Thoracic aorta (tissue), 2 donors: ENCODE measurements around the gene UROC1. TPM values are rescaled to one million over a fixed set of nuclear protein-coding genes. Genes with fewer than 3 reads are reported as not detected.

Experiments used
- ATAC-seq: fragments of 150-250 bp; one replicate; pipeline ENCODE4 v1.8.0; 2017; ENCODE audit warnings: low read depth; ENCODE audit not compliant: insufficient number of reproducible peaks, low FRiP score
- DNase-seq: peaks from one replicate; pipeline ENCODE4 v3.0.0-alpha.2; 2020; ENCODE audit warnings: low spot score
- H3K27ac ChIP-seq, 2 donors: fragments of 200-600 bp; sonication (generic); 1 replicate in 1 of 2; 2 replicates in 1 of 2; pipeline ENCODE4 v1.5.1; 2016; ENCODE audit warnings: mild to moderate bottlenecking in 2 of 2, moderate library complexity in 2 of 2
- H3K27me3 ChIP-seq: fragments of 200-600 bp; sonication (generic); replicated peaks from 2 replicates; pipeline ENCODE4 v1.6.0; 2016; ENCODE audit warnings: mild to moderate bottlenecking; ENCODE audit not compliant: insufficient read depth
- H3K36me3 ChIP-seq: fragments of 200-600 bp; sonication (generic); one replicate; pipeline ENCODE4 v1.5.1; 2016
- H3K4me1 ChIP-seq, 2 donors: fragments of 200-600 bp; sonication (generic); 1 replicate in 1 of 2; 2 replicates in 1 of 2; pipeline versions ENCODE4 v1.5.1 to v1.6.0; 2016; ENCODE audit warnings: low read depth in 2 of 2, mild to moderate bottlenecking in 1 of 2; ENCODE audit not compliant: control insufficient read depth in 1 of 2
- H3K4me3 ChIP-seq: fragments of 200-600 bp; sonication (generic); 2 replicates; pipeline ENCODE4 v1.5.1; 2016; ENCODE audit warnings: mild to moderate bottlenecking
- H3K9me3 ChIP-seq: fragments of 200-600 bp; sonication (generic); 2 replicates; pipeline ENCODE4 v1.5.1; 2016
- total RNA-seq, 2 donors: library from RNA; depleted of rRNA; stranded (reverse); fragments of >200 nt; gene quantifications; one replicate each; pipeline versions ENCODE4 v1.1.0 to v1.2.3, GENCODE V29; 2016
- TF ChIP-seq, protein P1 (sequence below): fragments of 200-600 bp; sonication (generic); IDR thresholded peaks from one replicate; pipeline ENCODE4 v1.5.1; 2019; ENCODE audit warnings: antibody characterized with exemption

The UROC1 gene
- total RNA-seq, 2 donors from 2014 or later: not detected

DNA sequence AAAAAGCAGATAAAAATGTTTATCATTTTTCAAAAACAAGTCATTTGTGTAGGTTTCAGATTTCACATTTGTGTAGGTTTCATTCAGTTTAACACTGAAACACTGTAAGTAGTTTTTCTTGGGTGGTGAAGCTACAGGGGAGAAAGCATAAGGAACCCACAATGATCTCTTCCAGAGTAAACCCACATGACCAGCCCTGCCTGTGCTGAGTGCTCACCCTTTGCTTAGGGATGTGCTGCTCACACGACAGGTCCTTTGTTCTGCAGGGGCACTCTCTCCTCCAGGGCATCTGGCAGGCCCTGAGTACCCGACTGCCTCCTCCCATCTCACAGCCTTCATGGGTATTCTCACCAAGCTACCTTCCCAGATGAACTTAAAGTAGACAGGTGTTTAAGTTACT, 70.8 kb downstream of the UROC1 start:
- H3K4me1 ChIP-seq: no peaks in the 10 kb centered on the region
- H3K27ac ChIP-seq: no peak overlapping the region
- ATAC-seq (no peak), DNase-seq (no peak)
- TF ChIP-seq, protein P1, sequence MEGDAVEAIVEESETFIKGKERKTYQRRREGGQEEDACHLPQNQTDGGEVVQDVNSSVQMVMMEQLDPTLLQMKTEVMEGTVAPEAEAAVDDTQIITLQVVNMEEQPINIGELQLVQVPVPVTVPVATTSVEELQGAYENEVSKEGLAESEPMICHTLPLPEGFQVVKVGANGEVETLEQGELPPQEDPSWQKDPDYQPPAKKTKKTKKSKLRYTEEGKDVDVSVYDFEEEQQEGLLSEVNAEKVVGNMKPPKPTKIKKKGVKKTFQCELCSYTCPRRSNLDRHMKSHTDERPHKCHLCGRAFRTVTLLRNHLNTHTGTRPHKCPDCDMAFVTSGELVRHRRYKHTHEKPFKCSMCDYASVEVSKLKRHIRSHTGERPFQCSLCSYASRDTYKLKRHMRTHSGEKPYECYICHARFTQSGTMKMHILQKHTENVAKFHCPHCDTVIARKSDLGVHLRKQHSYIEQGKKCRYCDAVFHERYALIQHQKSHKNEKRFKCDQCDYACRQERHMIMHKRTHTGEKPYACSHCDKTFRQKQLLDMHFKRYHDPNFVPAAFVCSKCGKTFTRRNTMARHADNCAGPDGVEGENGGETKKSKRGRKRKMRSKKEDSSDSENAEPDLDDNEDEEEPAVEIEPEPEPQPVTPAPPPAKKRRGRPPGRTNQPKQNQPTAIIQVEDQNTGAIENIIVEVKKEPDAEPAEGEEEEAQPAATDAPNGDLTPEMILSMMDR: no peak
- H3K9me3 ChIP-seq: no peaks in the 10 kb centered on the region
- H3K27me3 ChIP-seq: no peaks in the 10 kb centered on the region
- peaks cover 13% of the 10 kb centered on the region for H3K36me3 ChIP-seq
- no peak overlapping the region for H3K4me3 ChIP-seq

DNA sequence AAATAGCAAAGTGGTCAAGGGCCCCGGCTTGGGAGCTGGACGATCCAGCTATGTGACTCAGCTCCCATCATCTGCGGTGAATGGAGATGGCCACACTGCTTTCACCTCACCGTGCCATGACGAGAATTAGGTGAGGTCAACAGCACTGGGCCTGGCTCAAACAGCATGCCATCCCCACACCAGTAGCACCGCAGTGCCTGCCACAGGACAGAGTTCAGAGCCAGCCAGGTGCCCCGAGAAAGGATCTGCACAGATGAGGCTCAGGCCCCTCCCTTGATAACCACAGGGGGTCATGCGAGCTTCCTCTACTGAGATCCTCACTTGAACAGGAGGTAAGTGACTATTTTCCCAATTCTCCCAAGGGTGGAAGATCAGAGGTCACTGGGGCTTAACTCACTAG, 71.3 kb downstream of the UROC1 start:
- no peaks in the 10 kb centered on the region for H3K9me3 ChIP-seq
- no peaks in the 10 kb centered on the region for H3K4me1 ChIP-seq
- H3K27ac ChIP-seq: no peak overlapping the region
- no peak overlapping the region for H3K4me3 ChIP-seq
- no peaks in the 10 kb centered on the region for H3K27me3 ChIP-seq
- DNase-seq (no peak), ATAC-seq (no peak)
- TF ChIP-seq, protein P1: no peak
- peaks cover 9% of the 10 kb centered on the region for H3K36me3 ChIP-seq

DNA sequence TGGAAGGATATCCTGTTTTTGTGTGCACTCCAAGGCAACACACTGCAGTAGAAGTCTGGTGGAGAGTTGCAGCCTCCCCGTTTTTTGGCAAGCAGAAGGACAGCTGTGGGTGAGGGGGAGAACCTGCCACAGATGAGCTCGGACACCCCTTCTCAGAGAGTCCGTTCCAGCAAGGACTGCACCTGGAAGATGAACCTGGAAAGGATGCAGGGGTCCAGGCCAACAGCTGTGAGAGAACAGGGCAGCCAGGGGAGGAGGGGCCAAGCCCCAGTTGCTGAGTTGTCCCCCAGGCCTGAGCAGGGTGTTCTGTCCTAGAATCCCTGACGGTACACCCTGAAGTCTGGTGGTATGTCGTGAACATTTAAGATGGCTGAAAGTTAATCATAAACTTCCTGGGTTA, 72.1 kb downstream of the UROC1 start:
- H3K36me3 ChIP-seq: peaks cover 9% of the 10 kb centered on the region
- H3K27ac ChIP-seq: no peak overlapping the region
- no peak overlapping the region for H3K4me3 ChIP-seq
- DNase-seq (no peak), ATAC-seq (no peak)
- no peaks in the 10 kb centered on the region for H3K9me3 ChIP-seq
- no peaks in the 10 kb centered on the region for H3K27me3 ChIP-seq
- TF ChIP-seq, protein P1: no peak
- no peaks in the 10 kb centered on the region for H3K4me1 ChIP-seq

DNA sequence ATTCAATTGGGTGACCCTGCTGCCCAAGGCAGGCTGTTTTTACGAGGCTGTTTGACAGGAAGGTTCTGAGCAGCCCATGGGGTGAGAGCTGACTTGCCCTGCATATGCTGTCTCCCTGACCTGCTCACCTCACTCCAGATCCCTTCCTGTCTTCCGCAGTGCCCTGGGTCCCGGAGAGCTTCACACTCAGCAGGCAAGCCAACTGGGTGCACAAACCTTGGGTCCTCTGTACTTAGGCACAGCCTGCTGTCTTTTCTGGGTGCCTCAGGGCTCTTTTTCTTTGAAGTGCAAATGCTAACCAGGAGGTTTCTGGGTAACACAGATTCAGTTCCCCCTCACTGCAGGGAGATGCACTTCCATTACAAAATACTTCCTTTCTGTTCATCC, 74.7 kb downstream of the UROC1 start:
- Histone ChIP-seq H3K4me1 (no peaks in the 10 kb centered on the region), H3K4me3 (no peak overlapping the region), H3K27ac (no peak overlapping the region), H3K9me3 (no peaks in the 10 kb centered on the region), H3K36me3 (peaks cover 20% of the 10 kb centered on the region), H3K27me3 (no peaks in the 10 kb centered on the region)
- ATAC-seq: no peak
- DNase-seq: no peak
- TF ChIP-seq, protein P1: no peak

DNA sequence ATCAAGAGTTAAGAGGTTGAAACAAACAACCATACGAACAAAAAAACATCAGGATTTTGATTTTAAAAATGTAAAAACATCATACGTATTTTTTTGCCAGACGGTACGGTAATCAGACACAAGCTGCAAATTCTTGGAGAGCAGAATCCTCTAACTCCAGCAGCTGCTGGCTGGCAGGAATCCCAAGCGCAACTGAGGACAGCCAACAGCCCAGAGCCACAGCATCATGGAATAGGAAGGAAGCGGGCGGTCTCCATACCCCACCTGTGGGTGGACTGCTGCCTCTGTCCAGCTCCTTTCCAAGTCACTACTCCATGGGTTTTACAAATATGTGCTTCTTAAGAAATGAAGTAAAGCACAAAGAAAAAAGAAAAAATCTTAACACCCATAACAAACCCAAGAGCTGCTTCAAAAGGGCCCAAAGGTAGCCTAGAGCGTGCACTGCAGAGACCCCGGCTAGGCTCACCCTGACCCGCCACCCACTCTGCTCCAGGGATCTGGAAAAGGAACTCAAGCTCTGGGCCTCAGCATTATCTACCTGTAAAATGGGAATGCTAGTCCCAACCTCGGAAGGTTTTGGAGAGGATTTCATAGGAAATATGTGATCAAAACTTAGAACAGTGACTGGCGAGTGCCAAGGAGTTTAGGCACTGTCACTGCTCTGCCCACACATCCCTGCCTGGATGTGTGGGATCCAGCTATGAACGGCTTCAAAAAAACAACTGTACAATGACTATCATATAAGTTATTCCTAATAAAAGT, 75.3 kb downstream of the UROC1 start:
- H3K4me3 ChIP-seq: no peak overlapping the region
- H3K4me1 ChIP-seq: no peaks in the 10 kb centered on the region
- H3K36me3 ChIP-seq: peaks cover 22% of the 10 kb centered on the region
- no peak for DNase-seq
- no peak overlapping the region for H3K27ac ChIP-seq
- H3K9me3 ChIP-seq: no peaks in the 10 kb centered on the region
- no peak for ATAC-seq
- H3K27me3 ChIP-seq: no peaks in the 10 kb centered on the region
- TF ChIP-seq, protein P1: no peak
